CD1c-positive myeloid dendritic cell (primary cell): ENCODE data around the gene SERPIND1.
"Not testable (repeated sequence)": the region's sequence is repeated elsewhere in the genome, so short reads cannot be mapped to it uniquely, and the experiment has no call there.

Experiments used
- DNase-seq: peaks from one replicate; pipeline ENCODE4 v3.0.0-alpha.2; 2016; ENCODE audit errors: extremely low spot score

SERPIND1 gene

GRCh38 chr22:20747223-20747622 lies 26.7 kb upstream of the SERPIND1 start:
- no peak for DNase-seq

- no peak for DNase-seq
These were observed 25.8 kb upstream of the SERPIND1 start for GRCh38 chr22:20748082-20748481.

DNA sequence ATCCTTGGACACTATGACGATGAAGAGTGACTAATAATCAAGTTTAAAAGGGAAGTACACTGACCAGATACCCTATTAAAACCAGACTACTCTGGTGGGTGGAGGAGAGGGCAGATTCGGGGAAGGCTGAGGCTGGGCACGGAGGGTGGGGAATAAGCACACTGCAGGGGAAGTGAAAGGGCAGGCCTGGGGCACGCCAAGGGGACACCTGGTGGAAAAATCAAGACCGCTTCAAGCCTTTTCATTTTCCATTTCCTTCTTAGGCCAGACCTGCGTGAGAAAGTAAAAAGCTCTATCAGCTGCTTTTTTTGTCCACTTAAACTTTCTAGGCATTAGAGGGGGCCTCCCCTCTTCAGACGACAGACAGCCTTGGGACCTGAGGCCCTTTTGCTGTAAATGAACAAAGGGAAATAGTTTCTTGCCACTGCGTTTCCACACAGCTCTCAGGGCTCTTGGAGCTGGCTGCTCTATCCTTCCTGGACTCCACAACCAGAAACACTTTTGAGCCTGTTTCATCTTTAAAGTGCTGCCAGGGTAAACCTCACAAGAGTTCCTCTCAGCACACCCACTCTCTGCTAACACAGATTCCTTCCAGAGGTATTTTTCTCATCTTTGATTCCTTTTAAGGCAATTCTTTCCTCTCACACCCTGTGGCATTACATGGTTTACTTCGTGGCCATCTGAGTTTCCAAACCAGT lies 25.0 kb upstream of the SERPIND1 start:
- peak; percentile 74 for DNase-seq

- DNase-seq, result no peak
These were observed 24.5 kb upstream of the SERPIND1 start for GRCh38 chr22:20749453-20749852.

DNA sequence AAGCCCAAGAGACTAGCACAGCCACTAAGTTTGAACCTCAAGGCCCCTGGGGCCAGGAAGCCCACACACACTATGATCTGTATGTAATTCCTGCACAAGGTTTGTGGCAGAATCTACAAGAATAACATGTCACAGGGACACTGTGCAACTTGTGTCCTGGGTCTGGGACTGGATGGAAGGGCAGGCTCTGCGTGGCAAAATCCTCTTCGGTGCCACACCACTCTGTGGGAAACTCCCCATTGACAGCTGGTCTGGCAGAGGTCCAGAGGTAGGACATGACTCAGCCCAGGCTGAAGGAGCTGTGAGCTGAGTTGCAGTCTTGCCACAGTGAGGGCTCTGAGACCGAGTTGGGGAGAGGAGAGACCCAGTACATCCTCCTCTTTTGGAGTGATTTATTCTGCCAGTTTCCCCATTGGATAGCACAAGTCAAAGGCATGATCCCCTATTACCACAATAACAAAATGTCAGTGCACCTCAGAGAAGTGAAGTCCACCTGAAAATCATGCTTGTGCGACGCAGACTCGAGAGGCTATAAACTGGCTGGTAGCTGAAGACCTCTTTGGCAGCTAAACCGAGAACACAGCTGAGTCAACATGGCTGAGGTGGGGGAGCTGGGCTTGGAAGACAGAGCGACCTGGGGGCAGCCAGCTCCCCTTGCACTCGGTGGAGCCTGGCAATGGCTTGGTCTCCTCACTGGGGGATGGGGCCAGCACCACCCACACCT lies 23.3 kb upstream of the SERPIND1 start:
- peak; percentile 73 for DNase-seq

GRCh38 chr22:20751185-20751851 lies 22.6 kb upstream of the SERPIND1 start:
- DNase-seq, result no peak

GRCh38 chr22:20752104-20752741 lies 21.7 kb upstream of the SERPIND1 start:
- no peak for DNase-seq

DNA sequence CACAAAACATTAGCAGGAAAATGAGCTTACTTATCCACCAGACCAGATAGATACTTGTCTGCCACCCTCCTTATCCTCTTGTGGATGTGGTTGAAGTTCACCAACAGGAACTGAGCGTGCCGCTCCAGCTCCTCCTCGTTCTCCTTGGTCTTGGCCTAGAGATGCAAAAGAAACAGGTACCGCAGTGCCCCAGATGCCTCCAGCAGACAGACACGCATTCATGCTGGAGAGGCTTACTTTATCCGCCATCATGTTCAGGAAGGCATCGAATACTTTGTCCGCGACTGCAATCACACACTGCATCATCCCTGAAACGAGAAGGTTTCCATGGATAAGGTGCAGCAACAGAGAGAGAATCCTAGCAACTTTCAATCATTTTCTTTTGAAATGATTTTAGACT lies 21.0 kb upstream of the SERPIND1 start:
- no peak for DNase-seq

GRCh38 chr22:20756846-20757245 lies 17.1 kb upstream of the SERPIND1 start:
- no peak for DNase-seq

DNA sequence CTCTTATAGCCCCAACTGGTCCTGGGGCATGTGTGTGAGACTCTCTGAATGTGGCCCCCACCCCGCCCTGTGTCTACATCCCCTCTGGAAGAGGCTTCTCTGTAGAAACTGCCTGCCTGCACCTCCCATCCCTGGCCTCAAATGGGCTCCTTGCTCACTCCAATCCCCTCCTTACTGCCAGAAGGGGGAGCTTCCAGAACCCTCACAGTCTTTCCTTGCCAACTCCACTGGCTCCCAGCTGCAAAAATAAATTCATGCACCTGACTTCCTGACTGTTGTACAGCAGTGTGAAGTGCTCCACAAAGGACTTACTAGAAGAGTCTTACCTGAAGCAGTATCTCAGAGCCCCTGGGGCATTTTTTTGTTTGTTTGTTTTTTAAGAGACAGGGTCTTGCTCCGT lies 15.2 kb upstream of the SERPIND1 start:
- no peak for DNase-seq

DNA sequence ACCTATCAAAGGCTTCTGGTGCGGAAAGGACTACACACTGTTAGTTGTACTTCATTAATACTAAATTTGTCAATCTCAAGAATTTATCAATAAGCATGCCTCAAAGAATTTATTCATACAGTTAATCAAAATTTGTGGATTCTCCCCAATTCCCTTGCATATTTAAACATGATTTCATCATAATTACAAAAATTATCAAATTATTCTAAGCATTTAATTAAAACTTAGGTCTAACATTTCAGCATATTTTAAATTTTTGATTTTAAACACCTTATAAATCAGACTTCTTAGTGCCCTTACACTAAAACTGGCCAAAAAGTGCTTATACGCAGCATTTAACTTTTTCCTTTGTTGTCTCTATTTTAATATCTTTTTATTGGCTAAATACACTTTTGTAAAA lies 13.8 kb upstream of the SERPIND1 start:
- DNase-seq, result no peak

DNA sequence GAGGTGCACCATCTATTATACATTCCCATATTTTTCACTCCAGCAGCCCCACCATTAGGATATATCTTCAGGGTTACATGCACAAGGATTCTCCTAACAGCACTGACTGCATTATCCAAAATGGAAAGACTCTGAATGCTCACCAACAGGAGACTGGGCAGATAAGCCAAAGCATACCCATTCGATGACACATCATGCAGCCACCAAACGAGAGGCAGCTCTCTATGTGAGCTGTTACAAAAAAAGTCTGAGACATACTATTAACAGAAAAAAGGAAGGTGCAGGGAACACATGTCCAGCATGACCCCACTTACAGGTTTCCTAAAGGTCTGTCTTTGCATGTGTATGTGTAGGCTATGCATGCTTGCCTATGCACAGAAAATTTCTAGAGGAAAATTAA lies 12.4 kb upstream of the SERPIND1 start:
- DNase-seq, result no peak

DNA sequence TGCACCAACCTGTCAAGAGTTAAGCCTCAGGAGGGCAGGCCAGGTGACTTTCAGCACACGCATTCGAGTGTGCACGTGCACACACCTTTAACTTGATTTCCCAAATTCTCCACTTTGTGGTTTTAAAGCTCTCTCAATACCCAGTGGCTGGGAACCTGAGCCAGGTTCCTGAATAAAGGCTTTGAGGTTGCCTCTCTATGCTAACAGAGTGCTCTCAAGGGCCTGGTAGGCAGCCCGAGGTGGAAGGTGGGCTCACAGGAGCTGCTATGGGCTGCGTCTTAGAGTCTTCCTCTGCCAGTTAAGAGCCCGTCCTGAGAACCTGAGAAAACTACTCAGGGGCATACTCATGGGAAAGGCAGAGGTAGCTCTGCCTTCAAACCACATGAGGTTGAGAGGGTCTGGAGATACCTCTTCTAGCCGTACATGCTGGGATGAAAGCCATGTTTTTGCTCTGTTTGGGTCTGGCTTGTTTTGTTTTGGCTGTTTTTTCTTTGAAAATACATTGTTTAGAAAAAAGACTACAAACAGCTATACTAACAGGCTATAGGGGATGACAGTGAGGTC lies 11.6 kb upstream of the SERPIND1 start:
- DNase-seq, result no peak

GRCh38 chr22:20763630-20764470 lies 10.1 kb upstream of the SERPIND1 start:
- DNase-seq, result no peak

DNA sequence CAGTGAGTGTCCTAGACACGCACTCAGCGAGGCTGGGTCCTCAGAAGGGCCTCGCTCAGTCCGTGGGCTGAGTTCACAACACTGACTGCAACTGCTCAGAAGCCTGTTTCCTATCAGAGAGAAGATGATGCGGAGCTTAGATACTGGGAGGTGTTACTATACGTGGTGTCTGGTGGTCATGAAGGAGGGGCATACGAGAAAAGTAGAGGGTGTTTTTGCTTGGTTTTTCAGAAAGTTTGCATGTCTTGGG lies 9.5 kb upstream of the SERPIND1 start:
- no peak for DNase-seq

GRCh38 chr22:20764729-20765128 lies 9.2 kb upstream of the SERPIND1 start:
- DNase-seq, result no peak

- DNase-seq, result no peak
These were observed 8.0 kb upstream of the SERPIND1 start for GRCh38 chr22:20765938-20766337.

DNA sequence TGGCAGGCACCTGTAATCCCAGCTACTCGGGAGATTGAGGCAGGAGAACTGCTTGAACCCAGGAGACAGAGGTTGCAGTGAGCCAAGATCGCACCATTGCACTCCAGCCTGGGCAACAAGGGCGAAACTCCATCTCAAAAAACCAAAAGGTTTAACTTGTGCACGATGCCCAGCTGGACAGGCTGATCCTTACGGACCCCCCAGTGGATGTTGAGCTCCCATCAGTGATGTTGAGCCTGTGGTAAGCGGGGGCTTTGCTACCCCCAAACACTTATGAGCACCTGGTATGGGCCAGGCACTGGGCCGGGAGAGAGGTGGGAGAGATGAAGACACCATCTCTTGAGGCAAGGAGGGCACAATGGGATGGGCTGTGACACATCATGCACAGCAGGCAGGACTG lies 7.4 kb upstream of the SERPIND1 start:
- DNase-seq, result no peak

- not testable (repeated sequence) for DNase-seq
These were observed 4.5 kb upstream of the SERPIND1 start for GRCh38 chr22:20769496-20769826.

DNA sequence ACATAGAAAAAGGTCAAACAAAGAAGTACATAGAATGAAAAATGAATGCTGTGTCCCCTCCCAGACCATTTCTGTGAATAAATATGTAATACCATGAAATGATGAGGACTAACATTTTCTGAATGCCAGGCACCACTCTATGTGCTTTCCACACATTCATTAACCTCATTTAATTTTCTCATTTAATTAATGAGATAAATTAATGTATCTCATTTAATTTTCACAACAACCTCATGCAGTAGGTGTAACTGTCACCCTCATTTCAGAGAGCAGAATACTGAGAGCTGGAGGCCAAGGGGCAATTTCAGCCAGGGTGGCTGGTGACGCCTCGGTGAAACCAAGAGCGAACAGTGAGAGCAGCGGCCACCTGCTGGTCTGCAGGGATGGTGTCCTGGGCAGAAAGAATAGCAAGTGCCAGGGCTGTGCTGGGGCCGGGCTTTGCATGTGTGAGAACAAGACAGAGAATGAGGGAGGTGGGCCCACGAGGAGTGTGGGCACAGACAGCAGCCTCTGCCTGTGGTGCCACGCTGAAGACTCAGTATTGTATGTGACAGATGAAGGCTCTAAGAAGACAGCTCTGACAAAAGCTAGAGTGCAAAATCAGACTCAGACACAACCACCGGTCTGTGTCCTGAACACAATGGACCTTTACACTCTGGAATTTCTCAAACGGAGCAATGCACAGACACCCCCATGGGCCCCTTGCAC lies 1.8 kb upstream of the SERPIND1 start:
- no peak for DNase-seq

DNA sequence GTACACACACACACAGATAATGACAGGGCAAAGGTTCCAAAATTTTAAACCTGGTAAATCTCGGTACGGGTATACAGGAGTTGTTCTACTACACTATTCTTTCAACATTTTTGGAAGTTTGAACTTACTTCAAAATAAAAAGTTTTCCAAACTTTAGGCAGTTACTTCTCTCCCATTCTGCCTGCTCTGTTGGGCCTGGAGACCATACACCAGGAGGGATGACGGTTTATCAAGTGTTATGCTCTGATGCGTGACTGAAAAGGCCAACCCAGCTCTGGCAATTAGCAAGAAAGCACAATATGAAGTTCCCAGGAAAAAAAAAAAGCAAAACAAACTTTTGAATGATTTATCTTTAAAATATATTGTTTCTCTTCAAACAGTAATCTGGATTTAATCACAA lies 969 bp downstream of the SERPIND1 start:
- no peak for DNase-seq
